Lower leg skin (tissue), 3 donors: ENCODE measurements around the gene CAMTA1.

Experiments
- POLR2A ChIP-seq, 2 donors: fragments of 450-650 bp; IDR thresholded peaks; one replicate each; pipeline ENCODE4 v1.6.1; 2016 to 2017; ENCODE audit warnings: antibody characterized with exemption in 2 of 2, mild to moderate bottlenecking in 1 of 2, moderate library complexity in 1 of 2
- TF ChIP-seq, protein P1 (sequence below), 3 donors: fragments of 450-650 bp; IDR thresholded peaks; one replicate each; pipeline ENCODE4 v1.5.1; 2016; ENCODE audit warnings: antibody characterized with exemption in 3 of 3, mild to moderate bottlenecking in 3 of 3, moderate library complexity in 2 of 3

DNA sequence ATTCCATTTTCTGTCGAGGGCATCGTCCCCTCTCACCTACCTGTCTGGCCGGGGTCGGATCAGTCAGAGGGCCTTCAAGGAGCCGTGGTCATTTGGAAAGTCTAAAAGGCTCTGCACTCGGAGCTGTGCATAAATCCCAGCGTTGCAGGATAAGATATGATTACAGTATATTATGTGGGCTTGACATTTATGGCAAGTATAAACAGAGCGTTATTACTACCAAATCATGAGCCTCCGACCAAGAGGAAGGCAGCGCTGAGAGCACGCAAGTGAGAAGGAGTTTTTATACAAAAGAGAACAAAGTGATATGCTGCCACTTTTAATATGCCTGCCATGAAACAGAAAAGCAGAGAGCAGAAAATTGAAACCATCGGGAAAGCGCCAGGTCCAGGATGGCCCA lies 566.4 kb downstream of the CAMTA1 start:
- TF ChIP-seq, protein P1, sequence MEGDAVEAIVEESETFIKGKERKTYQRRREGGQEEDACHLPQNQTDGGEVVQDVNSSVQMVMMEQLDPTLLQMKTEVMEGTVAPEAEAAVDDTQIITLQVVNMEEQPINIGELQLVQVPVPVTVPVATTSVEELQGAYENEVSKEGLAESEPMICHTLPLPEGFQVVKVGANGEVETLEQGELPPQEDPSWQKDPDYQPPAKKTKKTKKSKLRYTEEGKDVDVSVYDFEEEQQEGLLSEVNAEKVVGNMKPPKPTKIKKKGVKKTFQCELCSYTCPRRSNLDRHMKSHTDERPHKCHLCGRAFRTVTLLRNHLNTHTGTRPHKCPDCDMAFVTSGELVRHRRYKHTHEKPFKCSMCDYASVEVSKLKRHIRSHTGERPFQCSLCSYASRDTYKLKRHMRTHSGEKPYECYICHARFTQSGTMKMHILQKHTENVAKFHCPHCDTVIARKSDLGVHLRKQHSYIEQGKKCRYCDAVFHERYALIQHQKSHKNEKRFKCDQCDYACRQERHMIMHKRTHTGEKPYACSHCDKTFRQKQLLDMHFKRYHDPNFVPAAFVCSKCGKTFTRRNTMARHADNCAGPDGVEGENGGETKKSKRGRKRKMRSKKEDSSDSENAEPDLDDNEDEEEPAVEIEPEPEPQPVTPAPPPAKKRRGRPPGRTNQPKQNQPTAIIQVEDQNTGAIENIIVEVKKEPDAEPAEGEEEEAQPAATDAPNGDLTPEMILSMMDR (IDR thresholded peaks at IDR 0.05), result no peak
- TF ChIP-seq POLR2A (IDR thresholded peaks at IDR 0.05), result no peak
